OCI-LY1 (cell line): ENCODE data around the gene PLXND1.

ENCODE experiments used
- H2AFZ ChIP-seq: fragments of 200-600 bp; sonication (generic), shearing (Covaris generic); 2 replicates; pipeline ENCODE4 v1.6.0; 2014; ENCODE audit warnings: antibody characterized with exemption, mild to moderate bottlenecking, low read length
- H3F3A ChIP-seq: fragments of 200-600 bp; sonication (generic), shearing (Covaris generic); 2 replicates; pipeline ENCODE4 v1.6.0; 2014; ENCODE audit warnings: mild to moderate bottlenecking, antibody characterized with exemption, low read length, moderate library complexity; ENCODE audit not compliant: insufficient read depth
- H3K27ac ChIP-seq: fragments of 200-600 bp; sonication (generic); 2 replicates; pipeline ENCODE4 v1.5.1; 2014; ENCODE audit warnings: low read length, mixed run types, mild to moderate bottlenecking, low read depth; ENCODE audit not compliant: poor library complexity, severe bottlenecking
- H3K27me3 ChIP-seq: fragments of 200-600 bp; sonication (generic); 2 replicates; pipeline ENCODE4 v1.6.0; 2014; ENCODE audit warnings: antibody characterized with exemption, mild to moderate bottlenecking, low read length, moderate library complexity; ENCODE audit not compliant: insufficient read depth
- H3K36me3 ChIP-seq: fragments of 200-600 bp; sonication (generic); 2 replicates; pipeline ENCODE4 v1.6.1; 2014; ENCODE audit warnings: mild to moderate bottlenecking, antibody characterized with exemption, low read length, moderate library complexity, mixed read lengths; ENCODE audit not compliant: insufficient read depth
- H3K4me1 ChIP-seq: fragments of 200-600 bp; sonication (generic); 2 replicates; pipeline ENCODE4 v1.5.1; 2014; ENCODE audit warnings: mild to moderate bottlenecking, low read length, moderate library complexity; ENCODE audit not compliant: insufficient read depth, severe bottlenecking
- H3K4me2 ChIP-seq: fragments of 200-600 bp; sonication (generic), shearing (Covaris generic); 2 replicates; pipeline ENCODE4 v1.6.1; 2014; ENCODE audit warnings: low read length
- H3K4me3 ChIP-seq: fragments of 200-600 bp; sonication (generic); 2 replicates; pipeline ENCODE4 v1.5.1; 2014; ENCODE audit warnings: low read length, low read depth, mild to moderate bottlenecking, mixed read lengths; ENCODE audit not compliant: poor library complexity, severe bottlenecking
- H3K79me2 ChIP-seq: fragments of 200-600 bp; shearing (Covaris generic); 2 replicates; pipeline ENCODE4 v1.6.1; 2016; ENCODE audit warnings: mixed run types, low read length, mixed read lengths; ENCODE audit not compliant: insufficient read depth
- H3K9ac ChIP-seq: fragments of 200-600 bp; sonication (generic), shearing (Covaris generic); 2 replicates; pipeline ENCODE4 v1.6.1; 2014; ENCODE audit warnings: mild to moderate bottlenecking, low read length, mixed read lengths
- H3K9me2 ChIP-seq: fragments of 200-600 bp; sonication (generic), shearing (Covaris generic); 2 replicates; pipeline ENCODE4 v1.6.1; 2014; ENCODE audit warnings: low read depth, mild to moderate bottlenecking, low read length, mixed read lengths
- H3K9me3 ChIP-seq: fragments of 200-600 bp; shearing (Covaris generic); 2 replicates; pipeline ENCODE4 v1.6.1; 2014; ENCODE audit warnings: low read length, mixed read lengths
- H4K20me1 ChIP-seq: fragments of 200-600 bp; sonication (generic), shearing (Covaris generic); 2 replicates; pipeline ENCODE4 v1.6.0; 2016; ENCODE audit warnings: mild to moderate bottlenecking, low read length; ENCODE audit not compliant: insufficient read depth
- CTCF ChIP-seq: fragments of 200-600 bp; sonication (generic), shearing (Covaris generic); IDR thresholded peaks from 2 replicates; pipeline ENCODE4 v1.5.1; 2017; ENCODE audit warnings: mild to moderate bottlenecking, antibody characterized with exemption, low read length, moderate library complexity, mixed read lengths
- EZH2 ChIP-seq: fragments of 200-600 bp; sonication (generic), shearing (Covaris generic); IDR thresholded peaks from 2 replicates; pipeline ENCODE4 v1.8.0; 2017; ENCODE audit warnings: borderline replicate concordance, mixed run types, mild to moderate bottlenecking, antibody characterized with exemption, low read length, moderate library complexity, mixed read lengths

Gene PLXND1

GRCh38 chr3:129514110-129514509, 92.4 kb downstream of the PLXND1 start:
- Histone ChIP-seq H2AFZ (no peak overlapping the region), H3K9me2 (no peaks in the 10 kb centered on the region), H3K9ac (no peak overlapping the region), H3K4me1 (no peaks in the 10 kb centered on the region), H3K4me2 (no peak overlapping the region), H3K36me3 (no peaks in the 10 kb centered on the region), H3K4me3 (no peak overlapping the region), H3K79me2 (no peaks in the 10 kb centered on the region), H3K27ac (no peak overlapping the region), H3F3A (no peaks in the 10 kb centered on the region), H4K20me1 (no peaks in the 10 kb centered on the region), H3K9me3 (no peaks in the 10 kb centered on the region), H3K27me3 (no peaks in the 10 kb centered on the region)
- TF ChIP-seq EZH2, result no peak

- H3F3A ChIP-seq, result no peaks in the 10 kb centered on the region
- no peak overlapping the region for H2AFZ ChIP-seq
- no peak overlapping the region for H3K4me2 ChIP-seq
- TF ChIP-seq EZH2, result no peak
- TF ChIP-seq CTCF, result no peak
- no peak overlapping the region for H3K9ac ChIP-seq
- H3K9me3 ChIP-seq, result no peaks in the 10 kb centered on the region
- H3K36me3 ChIP-seq, result no peaks in the 10 kb centered on the region
- no peaks in the 10 kb centered on the region for H3K27me3 ChIP-seq
- H3K9me2 ChIP-seq, result no peaks in the 10 kb centered on the region
- H3K4me1 ChIP-seq, result no peaks in the 10 kb centered on the region
- H3K27ac ChIP-seq, result no peak overlapping the region
- H4K20me1 ChIP-seq, result no peaks in the 10 kb centered on the region
- no peaks in the 10 kb centered on the region for H3K79me2 ChIP-seq
- no peak overlapping the region for H3K4me3 ChIP-seq
Observed at GRCh38 chr3:129513705-129514104, 92.8 kb downstream of the PLXND1 start.

- Histone ChIP-seq H3K9me2 (no peaks in the 10 kb centered on the region), H3K27me3 (no peaks in the 10 kb centered on the region), H3K79me2 (no peaks in the 10 kb centered on the region), H3F3A (no peaks in the 10 kb centered on the region), H3K4me2 (no peak overlapping the region), H3K4me3 (no peak overlapping the region), H3K9me3 (no peaks in the 10 kb centered on the region), H2AFZ (no peak overlapping the region), H3K9ac (no peak overlapping the region), H3K36me3 (no peaks in the 10 kb centered on the region), H3K4me1 (no peaks in the 10 kb centered on the region), H4K20me1 (no peaks in the 10 kb centered on the region), H3K27ac (no peak overlapping the region)
- TF ChIP-seq EZH2 (no peak), CTCF (no peak)
Observed at GRCh38 chr3:129512595-129512994, 93.9 kb downstream of the PLXND1 start.

- no peaks in the 10 kb centered on the region for H3K4me1 ChIP-seq
Observed at GRCh38 chr3:129507181-129507831, 99.2 kb downstream of the PLXND1 start.

More at GRCh38 chr3:129507181-129507831, 99.2 kb downstream of the PLXND1 start:
- TF ChIP-seq EZH2, result no peak
- TF ChIP-seq CTCF, result no peak
- no peak overlapping the region for H3K27ac ChIP-seq
- no peaks in the 10 kb centered on the region for H3K27me3 ChIP-seq
- no peaks in the 10 kb centered on the region for H3K79me2 ChIP-seq
- H3K4me2 ChIP-seq, result no peak overlapping the region
- H3K9me2 ChIP-seq, result no peaks in the 10 kb centered on the region
- no peaks in the 10 kb centered on the region for H3K9me3 ChIP-seq
- no peaks in the 10 kb centered on the region; the same call in 1 of the 2 replicates for H3K36me3 ChIP-seq
- no peak overlapping the region for H3K4me3 ChIP-seq
- no peaks in the 10 kb centered on the region for H3F3A ChIP-seq
- no peak overlapping the region for H3K9ac ChIP-seq
- no peak overlapping the region for H2AFZ ChIP-seq
- no peaks in the 10 kb centered on the region for H4K20me1 ChIP-seq
